ENCODE measurements around the gene TAB2. TPM values are rescaled to one million over a fixed set of nuclear protein-coding genes. Genes with fewer than 3 reads are reported as not detected.

Gene TAB2
- total RNA-seq, 1 experiment from 2014 or later, result 56.2 TPM

DNA sequence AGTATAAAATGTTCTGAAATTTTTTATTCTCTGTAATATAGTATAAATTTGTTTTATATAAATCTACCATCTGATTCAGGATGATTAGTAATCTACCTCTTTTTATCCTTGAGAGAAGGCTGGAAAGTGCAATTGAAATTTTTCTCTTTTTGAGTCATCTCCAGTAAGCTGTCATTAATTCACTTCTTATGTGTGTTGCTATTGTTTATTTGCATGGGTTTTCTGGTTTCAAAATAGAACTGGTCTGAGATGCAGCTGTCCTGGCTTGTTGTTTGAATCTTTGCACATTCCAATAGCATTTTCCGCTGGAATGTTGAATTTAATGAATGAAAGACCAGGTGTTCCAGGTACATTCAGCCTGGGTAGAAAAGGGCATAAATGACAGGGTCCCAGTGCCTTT is 24.3 kb upstream of the TAB2 start:
- Histone ChIP-seq H4K8ac (replicated peaks; ENCODE audit: insufficient read length, low read depth, low read length) (no peak overlapping the region), H2AK5ac (ENCODE audit: insufficient read length, low read length) (no peak overlapping the region), H3K56ac (ENCODE audit: insufficient read length, low read depth, low read length) (no peak overlapping the region), H3K4me2 (ENCODE audit: insufficient read depth, insufficient read length, low read length) (no peak overlapping the region), H4K20me1 (ENCODE audit: control insufficient read depth, insufficient read depth, insufficient read length) (no peaks in the 10 kb centered on the region), H3K14ac (ENCODE audit: insufficient read depth, low read length) (no peak overlapping the region), H3K4me1 (ENCODE audit: insufficient read depth, low read length) (no peaks in the 10 kb centered on the region), H3T11ph (ENCODE audit: low read length) (no peak overlapping the region), H2BK5ac (ENCODE audit: insufficient read length, low read length) (no peak overlapping the region), H2AFZ (ENCODE audit: low read length) (no peak overlapping the region), H2BK120ac (ENCODE audit: low read depth, low read length, poor library complexity, severe bottlenecking) (no peak overlapping the region), H4K91ac (ENCODE audit: insufficient read length, low read depth, low read length) (no peak overlapping the region), H4K5ac (ENCODE audit: insufficient read length, low read depth, low read length) (no peak overlapping the region), H3K23ac (ENCODE audit: insufficient read length, low read depth, low read length) (no peak overlapping the region), H3K79me1 (ENCODE audit: insufficient read depth, low read depth, low read length, poor library complexity, severe bottlenecking) (no peaks in the 10 kb centered on the region), H2BK12ac (ENCODE audit: insufficient read length, low read depth, low read length) (no peak overlapping the region), H3K9me3 (ENCODE audit: control insufficient read depth, low read depth, low read length) (no peaks in the 10 kb centered on the region), H2BK20ac (ENCODE audit: low read depth, low read length, poor library complexity, severe bottlenecking) (no peak overlapping the region), H3K27ac (ENCODE audit: insufficient read length, low read depth, low read length) (no peak overlapping the region), H3K79me2 (ENCODE audit: insufficient read depth, low read length) (no peaks in the 10 kb centered on the region), H3K9ac (ENCODE audit: extremely low read depth, insufficient read length, low read length) (no peak overlapping the region), H3K18ac (ENCODE audit: insufficient read length, low read depth, low read length) (no peak overlapping the region), H3K27me3 (ENCODE audit: insufficient read depth, low read length) (no peaks in the 10 kb centered on the region), H3K4ac (ENCODE audit: low read depth, low read length) (no peak overlapping the region), H3K23me2 (ENCODE audit: insufficient read length, low read depth, low read length, poor library complexity, severe bottlenecking) (no peaks in the 10 kb centered on the region), H2BK15ac (ENCODE audit: low read depth, low read length) (no peak overlapping the region)
- no peaks in the 10 kb centered on the region for H3K27me3 Mint-ChIP-seq (ENCODE audit: low read depth)
- H3K27ac Mint-ChIP-seq, result no peak overlapping the region
- H3K36me3 Mint-ChIP-seq (ENCODE audit: insufficient read depth in 1 of 3, low read depth in 3 of 3), result no peaks in the 10 kb centered on the region
- DNase-seq, result no peak
- TF ChIP-seq, protein P1, sequence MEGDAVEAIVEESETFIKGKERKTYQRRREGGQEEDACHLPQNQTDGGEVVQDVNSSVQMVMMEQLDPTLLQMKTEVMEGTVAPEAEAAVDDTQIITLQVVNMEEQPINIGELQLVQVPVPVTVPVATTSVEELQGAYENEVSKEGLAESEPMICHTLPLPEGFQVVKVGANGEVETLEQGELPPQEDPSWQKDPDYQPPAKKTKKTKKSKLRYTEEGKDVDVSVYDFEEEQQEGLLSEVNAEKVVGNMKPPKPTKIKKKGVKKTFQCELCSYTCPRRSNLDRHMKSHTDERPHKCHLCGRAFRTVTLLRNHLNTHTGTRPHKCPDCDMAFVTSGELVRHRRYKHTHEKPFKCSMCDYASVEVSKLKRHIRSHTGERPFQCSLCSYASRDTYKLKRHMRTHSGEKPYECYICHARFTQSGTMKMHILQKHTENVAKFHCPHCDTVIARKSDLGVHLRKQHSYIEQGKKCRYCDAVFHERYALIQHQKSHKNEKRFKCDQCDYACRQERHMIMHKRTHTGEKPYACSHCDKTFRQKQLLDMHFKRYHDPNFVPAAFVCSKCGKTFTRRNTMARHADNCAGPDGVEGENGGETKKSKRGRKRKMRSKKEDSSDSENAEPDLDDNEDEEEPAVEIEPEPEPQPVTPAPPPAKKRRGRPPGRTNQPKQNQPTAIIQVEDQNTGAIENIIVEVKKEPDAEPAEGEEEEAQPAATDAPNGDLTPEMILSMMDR (conservative IDR thresholded peaks at IDR 0.05), result no peak
- H3K4me3 Mint-ChIP-seq, result no peak overlapping the region
- no peaks in the 10 kb centered on the region for H3K9me3 Mint-ChIP-seq
- no peaks in the 10 kb centered on the region for H3K4me1 Mint-ChIP-seq
- no CpG with 5 or more reads among the region's 1 CpG for WGBS (ENCODE audit: extremely low coverage, insufficient read length, low lambda C conversion rate)
